22Rv1 (cell line): Measurements from ENCODE around the gene INSYN2B.

Experiments
- CTCF ChIP-seq: fragments of 450-650 bp; IDR thresholded peaks from 2 replicates; pipeline ENCODE4 v1.5.1; 2017; ENCODE audit warnings: mild to moderate bottlenecking
- ZFX ChIP-seq: fragments of 450-650 bp; IDR thresholded peaks from 2 replicates; pipeline ENCODE4 v1.6.1; 2017; ENCODE audit warnings: antibody characterized with exemption, borderline replicate concordance

GRCh38 chr5:169934990-169935389 lies 45.3 kb downstream of the INSYN2B start:
- TF ChIP-seq CTCF (no peak), ZFX (no peak)
